ENCODE measurements around the gene TPCN1.
"Not testable (repeated sequence)": the region's sequence is repeated elsewhere in the genome, so short reads cannot be mapped to it uniquely, and the experiment has no call there.

Gene TPCN1

DNA sequence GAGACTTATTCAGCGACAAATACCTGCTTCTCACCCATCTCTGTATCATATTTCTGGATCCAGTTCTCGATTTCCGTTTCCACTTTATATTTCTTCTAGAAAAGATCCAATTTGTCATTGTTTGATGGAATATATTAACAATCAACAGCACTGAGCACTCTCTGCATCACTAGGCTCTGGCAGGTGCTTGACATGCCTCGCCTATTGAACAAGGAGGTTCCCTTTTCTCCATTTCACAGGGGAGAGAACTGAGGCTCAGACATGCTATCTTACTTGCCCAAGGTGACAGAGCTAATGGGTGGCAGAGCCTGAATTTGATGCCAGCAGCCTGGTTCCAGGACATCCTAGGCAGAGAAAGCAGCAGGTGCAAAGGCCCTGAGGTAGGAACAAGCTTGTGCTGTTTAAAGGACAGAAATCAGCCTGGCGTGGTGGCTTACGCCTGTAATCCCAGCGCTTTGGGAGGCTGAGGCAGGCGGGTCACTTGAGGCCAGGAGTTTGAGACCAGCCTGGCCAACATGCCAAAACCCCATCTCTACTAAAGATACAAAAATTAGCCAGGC lies 23.7 kb upstream of the TPCN1 start:
- DNase-seq = no peak

GRCh38 chr12:113198296-113198695 lies 23.0 kb upstream of the TPCN1 start:
- DNase-seq = no peak

GRCh38 chr12:113200021-113200797 lies 21.1 kb upstream of the TPCN1 start:
- DNase-seq = no peak

GRCh38 chr12:113201187-113202177 lies 19.8 kb upstream of the TPCN1 start:
- no peak for DNase-seq

DNA sequence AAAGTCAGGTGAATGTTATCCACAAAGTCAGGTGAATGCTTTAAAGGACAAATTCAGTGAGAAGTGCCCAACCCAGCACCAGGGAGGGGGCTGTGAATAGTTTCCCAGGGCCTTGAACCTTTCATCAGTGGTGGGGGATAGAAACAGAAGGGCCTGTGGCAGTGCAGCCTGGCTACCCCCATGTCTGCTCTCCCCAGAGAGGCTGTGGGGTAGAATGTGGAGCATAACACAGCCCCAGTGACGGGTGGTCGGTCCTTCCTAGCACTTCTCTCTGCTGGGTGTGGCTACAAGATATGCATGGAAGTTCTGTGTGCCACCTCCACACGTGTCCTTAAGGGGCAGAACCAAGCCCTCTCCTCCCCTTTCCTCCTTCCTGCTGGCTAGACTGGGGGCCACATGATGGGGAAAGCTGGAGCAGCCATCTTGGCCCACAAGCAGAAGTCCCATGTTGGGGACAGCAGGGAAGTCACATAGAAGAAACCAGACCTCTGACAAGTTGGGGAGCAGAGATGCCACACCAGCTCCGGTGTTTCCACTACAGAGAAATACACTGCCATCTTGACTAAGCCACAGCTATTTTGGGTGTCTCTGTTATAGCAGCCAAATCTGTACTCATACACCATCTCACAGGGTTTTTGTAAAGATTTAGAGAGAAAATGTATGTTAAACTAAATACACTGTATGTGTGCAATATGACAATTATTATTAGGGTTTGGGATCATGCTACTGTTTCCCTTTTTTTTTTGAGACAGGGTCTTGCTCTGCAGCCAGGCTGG lies 18.8 kb upstream of the TPCN1 start:
- DNase-seq = no peak

DNA sequence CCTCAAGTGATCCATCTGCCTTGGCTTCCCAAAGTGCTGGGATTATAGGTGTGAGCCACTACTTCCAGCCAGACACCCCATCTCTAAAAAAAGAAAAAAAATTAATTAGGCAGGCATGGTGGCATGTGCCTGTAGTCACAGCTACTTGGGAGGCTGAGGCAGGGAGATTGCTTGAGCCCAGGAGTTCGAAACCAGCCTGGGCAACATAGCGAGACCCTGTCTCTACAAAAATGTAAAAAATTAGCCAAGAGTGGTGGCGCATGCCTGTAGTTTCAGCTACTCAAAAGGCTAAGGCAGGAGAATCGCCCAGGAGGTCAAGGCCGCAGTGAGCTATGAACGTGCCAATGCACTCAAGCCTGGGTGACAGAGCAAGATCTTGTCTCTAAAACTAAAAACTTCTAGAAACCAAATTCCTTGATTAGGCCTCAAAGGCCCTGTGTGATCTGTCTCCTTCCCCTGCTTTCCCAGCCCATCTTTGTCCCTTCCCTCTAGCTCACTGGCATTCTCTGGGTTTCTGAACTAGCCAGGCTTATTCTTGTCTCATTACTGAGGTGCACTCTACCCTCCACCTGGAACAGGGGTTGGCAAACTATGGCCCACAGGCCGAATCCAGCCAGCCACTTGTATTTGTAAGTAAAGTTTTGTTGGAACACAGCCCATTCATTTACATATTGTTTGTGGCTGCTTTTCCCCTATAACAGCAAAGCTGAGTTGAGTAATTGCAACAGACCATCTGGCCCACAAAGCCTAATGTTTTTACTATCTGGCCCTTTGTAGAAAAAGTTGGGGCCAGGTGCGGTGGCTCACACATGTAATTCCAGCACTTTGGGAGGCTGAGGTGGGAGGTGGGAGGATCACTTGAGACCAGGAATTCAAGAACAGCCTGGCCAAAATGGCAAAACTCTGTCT lies 17.2 kb upstream of the TPCN1 start:
- no peak for DNase-seq

DNA sequence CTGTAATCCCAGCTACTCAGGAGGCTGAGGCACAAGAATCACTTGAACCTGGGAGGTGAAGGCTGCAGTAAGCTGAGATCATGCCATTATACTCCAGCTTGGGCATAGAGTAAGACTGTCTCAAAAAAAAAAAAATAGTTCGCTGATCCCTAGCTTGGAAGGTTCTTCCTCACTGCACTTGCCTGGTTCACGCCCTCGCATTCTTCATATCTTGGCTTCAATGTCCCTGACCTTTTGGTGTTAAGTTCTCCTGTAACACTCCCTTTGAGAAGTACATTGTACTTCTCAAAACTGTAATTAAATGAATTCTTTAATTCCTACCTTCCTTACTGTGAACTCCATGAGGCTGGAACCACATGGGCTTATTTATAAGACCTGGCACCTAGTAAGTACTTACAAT lies 16.5 kb upstream of the TPCN1 start:
- no peak for DNase-seq

- DNase-seq = not testable (repeated sequence)
These were observed 14.5 kb upstream of the TPCN1 start for GRCh38 chr12:113206802-113207201.

GRCh38 chr12:113207613-113208040 lies 13.6 kb upstream of the TPCN1 start:
- no peak for DNase-seq

DNA sequence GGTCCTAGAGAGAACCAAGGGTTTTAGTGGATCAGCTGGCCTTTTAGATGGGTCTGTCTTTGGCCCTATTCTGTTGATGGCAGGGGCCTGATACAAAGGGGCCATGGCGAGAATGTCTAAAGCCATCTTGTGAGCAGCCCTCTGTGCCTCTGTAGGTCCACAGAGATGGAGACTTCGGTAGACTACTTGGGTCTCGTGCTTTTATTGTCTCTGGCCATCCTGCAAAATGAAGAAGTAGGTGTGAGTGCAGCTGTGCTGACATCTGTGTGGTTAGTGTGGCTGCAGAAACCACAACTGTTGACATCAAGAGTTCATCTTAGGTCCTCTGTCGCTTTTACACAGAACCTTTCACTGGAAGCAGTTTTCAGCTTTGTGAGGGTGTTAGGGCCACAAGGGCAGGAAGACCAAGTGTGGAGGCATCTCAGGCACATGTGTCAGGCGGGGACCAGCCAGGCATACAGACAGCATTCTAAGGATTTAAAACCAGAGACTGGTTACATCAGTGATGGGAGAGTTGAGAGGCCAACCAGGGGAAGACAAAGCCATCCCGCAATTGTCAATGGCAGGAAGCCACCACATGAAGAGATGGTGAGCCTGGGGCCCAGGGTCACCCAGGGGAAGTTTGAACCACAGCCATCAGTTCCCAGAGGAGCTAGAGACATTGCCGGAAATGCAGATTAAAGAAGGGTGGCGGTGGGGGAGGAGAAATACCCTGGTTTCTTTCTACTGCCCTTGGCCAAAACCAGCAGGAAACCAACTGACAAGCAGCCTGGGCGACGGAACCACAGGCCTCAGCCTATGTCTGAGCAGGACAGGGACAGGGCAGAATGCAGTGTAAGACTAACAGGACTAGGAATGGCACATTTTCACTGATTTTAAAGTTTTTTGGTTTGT lies 13.0 kb upstream of the TPCN1 start:
- DNase-seq = no peak

DNA sequence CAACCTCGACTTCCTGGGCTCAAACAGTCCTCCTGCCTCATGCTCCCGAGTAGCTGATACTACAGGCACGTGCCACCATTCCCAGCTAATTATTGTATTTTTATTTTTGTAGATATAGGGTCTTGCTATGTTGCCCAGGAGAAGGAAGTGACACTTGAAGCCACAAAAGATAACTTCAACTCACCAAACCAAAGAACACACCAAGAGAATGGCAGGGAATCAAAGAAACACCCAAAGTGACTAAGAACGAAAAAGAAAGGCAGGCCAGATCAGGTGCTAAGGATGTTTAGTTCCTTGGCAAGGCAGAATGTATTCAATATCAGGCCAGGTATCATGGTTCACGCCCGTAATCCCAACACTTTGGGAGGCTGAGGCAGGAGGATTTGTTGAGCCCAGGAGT lies 10.1 kb upstream of the TPCN1 start:
- DNase-seq = no peak

DNA sequence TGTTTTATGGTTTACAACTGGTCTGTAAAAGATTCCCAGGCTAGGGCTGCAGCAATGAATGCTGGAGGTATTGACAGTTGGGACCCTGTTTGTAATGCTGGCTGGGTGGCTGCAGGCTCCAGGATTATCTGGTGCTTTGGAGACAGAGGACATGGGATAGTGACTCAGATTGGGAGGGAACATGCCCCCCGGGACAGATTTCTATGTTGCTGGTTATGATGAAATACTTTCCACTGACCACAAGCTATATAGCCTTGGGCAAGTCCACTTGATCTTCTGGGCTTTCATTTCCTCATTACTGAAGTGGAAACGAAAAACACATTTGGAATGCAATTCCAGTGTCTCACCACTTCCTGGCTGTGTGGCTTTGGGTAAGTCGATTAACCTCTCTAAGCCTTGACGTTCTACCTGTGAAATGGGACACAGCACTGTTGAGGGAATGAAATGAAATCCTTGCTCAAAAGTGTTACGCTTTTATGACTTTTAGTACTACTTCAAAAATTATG lies 6.3 kb upstream of the TPCN1 start:
- DNase-seq = no peak

- DNase-seq = no peak
These were observed 5.2 kb upstream of the TPCN1 start for GRCh38 chr12:113216027-113216426.

- DNase-seq = peak; percentile 39
These were observed 577 bp upstream of the TPCN1 start for GRCh38 chr12:113220593-113221180.

DNA sequence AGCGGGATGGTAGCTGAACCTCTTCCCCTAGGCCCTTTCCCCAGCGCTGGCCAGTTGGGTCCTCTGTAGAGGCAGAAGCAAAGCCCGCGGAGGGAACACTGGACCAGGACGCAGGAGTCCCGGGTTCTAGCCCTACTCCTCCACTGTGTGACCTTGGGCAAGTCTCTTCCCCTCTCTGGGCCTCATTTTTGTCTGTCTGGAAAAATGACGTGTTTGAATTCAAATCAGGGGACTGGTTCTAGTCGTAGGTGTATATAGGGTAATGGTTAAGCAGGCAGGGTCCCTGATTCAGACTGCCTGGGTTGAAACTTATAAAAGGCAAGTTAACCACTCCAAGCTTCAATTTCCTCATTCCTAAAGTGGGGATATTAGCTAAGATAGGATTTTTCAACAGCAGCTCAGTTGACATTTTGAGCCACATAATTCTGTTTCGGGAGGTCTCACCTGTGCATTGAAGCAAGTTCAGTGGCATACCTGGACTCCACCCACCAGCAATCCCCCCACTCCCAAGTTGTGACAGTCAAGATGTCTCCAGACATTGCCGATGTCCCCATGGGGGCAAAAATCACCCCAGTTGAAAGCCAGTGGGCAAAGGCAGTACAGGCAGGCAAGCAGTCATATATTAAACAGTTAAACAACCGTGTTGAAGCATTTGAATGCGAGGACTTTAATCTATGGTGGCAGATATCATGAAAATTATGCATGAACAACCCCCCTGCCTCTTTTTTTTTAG lies 899 bp downstream of the TPCN1 start:
- no peak for DNase-seq

GRCh38 chr12:113222730-113223531 lies 1.7 kb downstream of the TPCN1 start:
- peak; percentile 74 for DNase-seq

DNA sequence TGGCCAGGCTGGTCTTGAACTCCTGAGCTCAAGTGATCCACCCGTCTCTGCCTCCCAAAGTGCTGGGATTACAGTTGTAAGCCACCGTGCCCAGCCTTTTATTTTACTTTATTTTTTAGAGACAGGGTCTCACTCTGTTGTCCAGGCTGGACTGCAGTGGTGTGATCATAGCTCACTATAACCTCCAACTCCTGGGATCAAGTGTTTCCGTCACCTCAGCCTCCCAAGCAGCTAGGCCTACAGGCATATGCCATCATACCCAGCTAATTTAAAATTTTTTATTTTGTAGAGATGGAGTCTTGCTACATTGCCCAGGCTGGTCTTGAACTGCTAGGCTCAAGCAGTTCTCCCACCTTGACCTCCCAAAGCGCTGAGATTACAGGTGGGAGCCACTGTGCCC lies 3.7 kb downstream of the TPCN1 start:
- no peak for DNase-seq
